ENCODE data around the gene ALDH1L2.

DNA sequence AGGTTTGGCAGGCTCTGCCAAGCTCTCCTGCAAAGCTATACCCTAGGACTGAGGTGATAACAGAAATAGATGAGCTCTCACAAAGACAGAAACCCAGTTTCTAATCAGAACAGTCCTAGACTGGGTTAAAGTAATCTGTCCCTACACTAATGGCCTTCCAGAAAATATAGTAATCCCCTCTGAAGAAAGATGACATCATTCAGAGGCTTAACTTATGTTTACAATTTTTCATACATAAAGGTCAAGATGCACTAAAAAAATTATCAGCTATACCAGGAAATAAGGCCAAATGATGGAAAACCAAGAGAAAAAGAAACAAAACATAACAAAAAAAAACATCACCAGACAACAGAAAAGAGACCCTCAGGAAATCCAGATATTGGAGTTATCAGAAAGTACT is 18.4 kb upstream of the ALDH1L2 start:
- TF ChIP-seq CTCF (IDR thresholded peaks at IDR 0.05) (no peak), POLR2A (IDR thresholded peaks at IDR 0.05) (no peak)
